ENCODE data around the gene PINLYP.

- TF ChIP-seq POLR2A (IDR thresholded peaks at IDR 0.05; ENCODE audit: low read depth) (no peak), CTCF (IDR thresholded peaks at IDR 0.05) (no peak), POLR2AphosphoS5 (IDR thresholded peaks at IDR 0.05) (no peak)
Measured at GRCh38 chr19:43623889-43624670, 48.5 kb downstream of the PINLYP start.

All from esophagus muscularis mucosa (tissue), 3 donors.